GM06990 (cell line): ENCODE data around the gene OR4C13.
"Not testable (repeated sequence)": the region's sequence is repeated elsewhere in the genome, so short reads cannot be mapped to it uniquely, and the experiment has no call there.

Experiments
- DNase-seq: peaks from one replicate; pipeline ENCODE4 v3.0.0-alpha.2; 2011; ENCODE audit not compliant: insufficient read length; ENCODE audit errors: extremely low read depth
- H3K27me3 ChIP-seq: replicated peaks from 2 replicates; pipeline ENCODE4 v1.6.0; 2011; ENCODE audit warnings: low read length; ENCODE audit not compliant: control insufficient read depth, insufficient read depth
- H3K36me3 ChIP-seq: 2 replicates; pipeline ENCODE4 v1.5.1; 2011; ENCODE audit warnings: low read length; ENCODE audit not compliant: control insufficient read depth, insufficient read depth
- H3K4me3 ChIP-seq: replicated peaks from 2 replicates; pipeline ENCODE4 v1.5.1; 2011; ENCODE audit warnings: low read depth, mild to moderate bottlenecking, control low read depth, low read length
- TF ChIP-seq, protein P1 (sequence below): IDR thresholded peaks from 2 replicates; pipeline ENCODE4 v1.5.1; 2011; ENCODE audit warnings: low read length, control low read depth, mild to moderate bottlenecking, inconsistent platforms; ENCODE audit not compliant: insufficient read depth, poor library complexity, severe bottlenecking

OR4C13 gene

GRCh38 chr11:49952091-49952490 lies at the start of gene OR4C13:
Gene OR4C13, plus strand, starts transcription at chr11:49952391. Its CDS starts 32 bp downstream, at chr11:49952423.
- H3K4me3 ChIP-seq: no peak within 1 kb of the TSS
- TF ChIP-seq, protein P1, sequence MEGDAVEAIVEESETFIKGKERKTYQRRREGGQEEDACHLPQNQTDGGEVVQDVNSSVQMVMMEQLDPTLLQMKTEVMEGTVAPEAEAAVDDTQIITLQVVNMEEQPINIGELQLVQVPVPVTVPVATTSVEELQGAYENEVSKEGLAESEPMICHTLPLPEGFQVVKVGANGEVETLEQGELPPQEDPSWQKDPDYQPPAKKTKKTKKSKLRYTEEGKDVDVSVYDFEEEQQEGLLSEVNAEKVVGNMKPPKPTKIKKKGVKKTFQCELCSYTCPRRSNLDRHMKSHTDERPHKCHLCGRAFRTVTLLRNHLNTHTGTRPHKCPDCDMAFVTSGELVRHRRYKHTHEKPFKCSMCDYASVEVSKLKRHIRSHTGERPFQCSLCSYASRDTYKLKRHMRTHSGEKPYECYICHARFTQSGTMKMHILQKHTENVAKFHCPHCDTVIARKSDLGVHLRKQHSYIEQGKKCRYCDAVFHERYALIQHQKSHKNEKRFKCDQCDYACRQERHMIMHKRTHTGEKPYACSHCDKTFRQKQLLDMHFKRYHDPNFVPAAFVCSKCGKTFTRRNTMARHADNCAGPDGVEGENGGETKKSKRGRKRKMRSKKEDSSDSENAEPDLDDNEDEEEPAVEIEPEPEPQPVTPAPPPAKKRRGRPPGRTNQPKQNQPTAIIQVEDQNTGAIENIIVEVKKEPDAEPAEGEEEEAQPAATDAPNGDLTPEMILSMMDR: no peak
- H3K27me3 ChIP-seq: no peaks in the 10 kb centered on the region
- no peak for DNase-seq
- no peaks in the 10 kb centered on the region for H3K36me3 ChIP-seq

- H3K27me3 ChIP-seq, H3K36me3 ChIP-seq, H3K4me3 ChIP-seq, DNase-seq: not testable (repeated sequence)
These were observed 40.7 kb upstream of the OR4C13 start for GRCh38 chr11:49911516-49911915.

DNA sequence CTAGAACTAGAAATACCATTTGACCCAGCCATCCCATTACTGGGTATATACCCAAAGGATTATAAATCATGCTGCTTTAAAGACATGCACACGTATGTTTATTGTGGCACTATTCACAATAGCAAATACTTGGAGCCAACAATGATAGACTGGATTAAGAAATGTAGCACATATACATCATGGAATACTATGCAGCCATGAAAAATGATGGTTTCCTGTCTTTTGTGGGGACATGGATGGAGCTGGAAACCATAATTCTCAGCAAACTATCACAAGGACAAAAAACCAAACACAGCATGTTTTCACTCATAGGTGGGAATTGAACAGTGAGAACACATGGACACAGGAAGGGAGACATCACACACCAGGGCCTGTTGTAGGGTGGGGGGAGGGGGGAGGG lies 3.5 kb upstream of the OR4C13 start:
- not testable (repeated sequence) for H3K27me3 ChIP-seq, H3K4me3 ChIP-seq, DNase-seq

GRCh38 chr11:49973439-49973838 lies 21.2 kb downstream of the OR4C13 start:
- not testable (repeated sequence) for H3K27me3 ChIP-seq, H3K36me3 ChIP-seq, H3K4me3 ChIP-seq, DNase-seq

More for the DNA sequence above, 3.5 kb upstream of the OR4C13 start:
- not testable (repeated sequence) for H3K36me3 ChIP-seq

DNA sequence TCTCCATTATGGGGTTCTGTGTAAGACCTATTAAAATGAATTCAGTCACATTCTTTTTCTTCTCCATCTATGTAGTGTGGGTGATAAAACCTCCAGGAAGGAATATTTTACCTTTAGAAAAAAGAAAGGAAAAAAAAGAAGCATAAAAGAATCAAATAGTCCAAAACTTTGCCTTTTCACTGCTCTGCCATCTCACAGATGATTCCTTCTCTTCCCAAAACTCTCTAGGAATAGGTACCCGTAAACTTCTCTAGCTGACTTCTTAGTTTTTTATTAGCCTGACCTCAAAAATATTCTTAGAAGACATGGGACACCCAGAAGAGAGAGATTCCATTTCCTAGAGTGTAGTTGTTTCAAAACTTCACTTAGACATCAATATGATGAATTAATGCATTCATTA lies 30.2 kb downstream of the OR4C13 start, which contains the start of gene OR4C12:
OR4C12 (minus strand) TSS at position 101 of the 400 bp plus-strand sequence; CDS start at position 67, 34 bp downstream.
- not testable (repeated sequence) for H3K27me3 ChIP-seq, DNase-seq, H3K36me3 ChIP-seq

DNA sequence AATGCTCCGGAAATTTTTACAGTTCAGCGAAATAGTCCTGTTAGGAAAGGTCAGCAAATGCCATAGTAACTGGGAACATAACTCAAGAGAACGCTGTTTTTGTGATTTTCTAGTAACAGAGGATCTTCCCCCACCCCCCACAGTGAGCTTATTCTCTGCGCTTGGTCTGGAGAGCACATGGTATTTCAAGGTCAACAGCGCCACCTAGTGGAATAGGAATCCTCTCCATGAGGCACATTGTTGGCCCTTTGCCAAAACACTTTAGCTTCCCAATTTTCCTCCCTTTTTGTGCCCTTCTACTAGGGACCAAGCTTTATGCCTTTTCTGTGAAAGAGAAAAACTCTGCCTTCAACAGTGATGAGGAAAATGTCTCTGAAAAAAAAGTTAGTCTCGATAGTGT lies 43.4 kb downstream of the OR4C13 start:
- DNase-seq: no peak
- TF ChIP-seq, protein P1: peak; percentile 53
- H3K4me3 ChIP-seq: no peak overlapping the region
- no peaks in the 10 kb centered on the region for H3K27me3 ChIP-seq
- no peaks in the 10 kb centered on the region for H3K36me3 ChIP-seq

More for the DNA sequence above, 30.2 kb downstream of the OR4C13 start, which contains the start of gene OR4C12:
- H3K4me3 ChIP-seq: not testable (repeated sequence)
